Endothelial cell of umbilical vein (primary cell): Measurements from ENCODE around the gene DNTT.

Source experiments
- EZH2 ChIP-seq: IDR thresholded peaks from 2 replicates; pipeline ENCODE4 v1.6.1; 2012; ENCODE audit warnings: borderline replicate concordance, low read depth, mild to moderate bottlenecking, moderate library complexity, low read length, inconsistent platforms; ENCODE audit not compliant: severe bottlenecking
- FOS ChIP-seq: IDR thresholded peaks from 2 replicates; pipeline ENCODE4 v1.6.1; 2011; ENCODE audit warnings: mild to moderate bottlenecking, low read length, moderate library complexity, borderline replicate concordance; ENCODE audit not compliant: insufficient read depth
- MYC ChIP-seq: IDR thresholded peaks from one replicate; pipeline ENCODE4 v1.6.1; 2011; ENCODE audit warnings: mild to moderate bottlenecking, low read depth, low read length
- POLR2A ChIP-seq: IDR thresholded peaks from 2 replicates; pipeline ENCODE4 v1.6.1; 2012; ENCODE audit warnings: low read depth, mild to moderate bottlenecking, control low read depth, low read length
- POLR2AphosphoS5 ChIP-seq: IDR thresholded peaks from 2 replicates; pipeline ENCODE4 v1.6.1; 2012; ENCODE audit warnings: low read depth, mild to moderate bottlenecking, control low read depth, low read length, moderate library complexity; ENCODE audit not compliant: insufficient read depth
- TF ChIP-seq, protein P1 (sequence below), 2 donors: IDR thresholded peaks; 1 replicate in 1 of 2; 2 replicates in 1 of 2; pipeline ENCODE4 v1.5.1; 2011; ENCODE audit warnings: low read length in 2 of 2, mild to moderate bottlenecking in 2 of 2, moderate library complexity in 2 of 2, control low read depth in 1 of 2, inconsistent platforms in 1 of 2, low read depth in 1 of 2; ENCODE audit not compliant: insufficient read depth in 1 of 2; ENCODE audit errors: extremely low read depth in 1 of 2
- TF ChIP-seq, protein P2 (sequence below): IDR thresholded peaks from 2 replicates; pipeline ENCODE4 v1.6.1; 2011; ENCODE audit not compliant: insufficient read depth, insufficient read length

DNA sequence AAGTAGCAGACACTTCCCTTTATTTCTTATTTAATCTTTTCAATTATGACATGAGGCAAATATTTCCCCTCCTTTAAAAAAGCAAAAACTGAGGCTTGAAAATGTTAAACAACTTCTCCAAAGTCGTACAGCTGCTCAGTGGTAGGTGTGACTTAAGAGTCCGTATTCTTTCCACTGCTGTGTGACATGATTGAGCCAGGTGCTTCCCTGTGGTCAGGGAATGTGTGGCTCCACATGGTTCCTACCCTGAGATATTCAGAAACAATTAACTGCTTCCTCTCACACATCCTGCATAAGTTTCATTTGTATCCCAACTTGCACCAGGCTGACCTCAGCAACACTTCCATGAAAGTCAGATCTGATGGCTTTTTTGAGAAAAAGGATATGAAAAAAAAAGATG is 41.0 kb downstream of the DNTT start:
- TF ChIP-seq, protein P1, sequence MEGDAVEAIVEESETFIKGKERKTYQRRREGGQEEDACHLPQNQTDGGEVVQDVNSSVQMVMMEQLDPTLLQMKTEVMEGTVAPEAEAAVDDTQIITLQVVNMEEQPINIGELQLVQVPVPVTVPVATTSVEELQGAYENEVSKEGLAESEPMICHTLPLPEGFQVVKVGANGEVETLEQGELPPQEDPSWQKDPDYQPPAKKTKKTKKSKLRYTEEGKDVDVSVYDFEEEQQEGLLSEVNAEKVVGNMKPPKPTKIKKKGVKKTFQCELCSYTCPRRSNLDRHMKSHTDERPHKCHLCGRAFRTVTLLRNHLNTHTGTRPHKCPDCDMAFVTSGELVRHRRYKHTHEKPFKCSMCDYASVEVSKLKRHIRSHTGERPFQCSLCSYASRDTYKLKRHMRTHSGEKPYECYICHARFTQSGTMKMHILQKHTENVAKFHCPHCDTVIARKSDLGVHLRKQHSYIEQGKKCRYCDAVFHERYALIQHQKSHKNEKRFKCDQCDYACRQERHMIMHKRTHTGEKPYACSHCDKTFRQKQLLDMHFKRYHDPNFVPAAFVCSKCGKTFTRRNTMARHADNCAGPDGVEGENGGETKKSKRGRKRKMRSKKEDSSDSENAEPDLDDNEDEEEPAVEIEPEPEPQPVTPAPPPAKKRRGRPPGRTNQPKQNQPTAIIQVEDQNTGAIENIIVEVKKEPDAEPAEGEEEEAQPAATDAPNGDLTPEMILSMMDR (IDR thresholded peaks at IDR 0.05; ENCODE audit: extremely low read depth in 1 of 2, insufficient read depth in 1 of 2, low read depth in 1 of 2, low read length in 2 of 2), result no peak
- TF ChIP-seq EZH2 (no peak), POLR2AphosphoS5 (no peak), FOS (no peak), MYC (no peak), POLR2A (no peak)
- TF ChIP-seq, protein P2, sequence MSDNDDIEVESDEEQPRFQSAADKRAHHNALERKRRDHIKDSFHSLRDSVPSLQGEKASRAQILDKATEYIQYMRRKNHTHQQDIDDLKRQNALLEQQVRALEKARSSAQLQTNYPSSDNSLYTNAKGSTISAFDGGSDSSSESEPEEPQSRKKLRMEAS, result no peak
